ENCODE data around the gene SAPCD1.
"Not testable (repeated sequence)": the region's sequence is repeated elsewhere in the genome, so short reads cannot be mapped to it uniquely, and the experiment has no call there.

DNA sequence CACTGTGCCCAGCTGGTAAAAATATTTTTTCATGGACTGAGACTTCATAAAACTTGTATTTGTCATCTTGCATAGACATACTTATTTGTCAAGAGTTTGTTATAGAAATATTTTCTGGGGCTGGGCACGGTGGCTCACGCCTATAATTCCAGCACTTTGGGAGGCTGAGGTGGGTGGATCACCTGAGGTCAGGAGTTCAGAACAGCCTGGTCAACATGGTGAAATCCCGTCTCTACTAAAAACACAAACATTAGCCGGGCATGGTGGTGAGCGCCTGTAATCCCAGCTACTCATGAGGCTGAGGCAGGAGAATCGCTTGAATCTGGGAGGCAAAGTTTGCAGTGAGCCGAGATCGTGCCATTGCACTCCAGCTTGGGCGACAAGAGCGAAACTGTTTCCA lies 46.1 kb downstream of the SAPCD1 start:
- peak; percentile 67 for TF ChIP-seq SP1 (IDR thresholded peaks at IDR 0.05)
- TF ChIP-seq, protein P1, sequence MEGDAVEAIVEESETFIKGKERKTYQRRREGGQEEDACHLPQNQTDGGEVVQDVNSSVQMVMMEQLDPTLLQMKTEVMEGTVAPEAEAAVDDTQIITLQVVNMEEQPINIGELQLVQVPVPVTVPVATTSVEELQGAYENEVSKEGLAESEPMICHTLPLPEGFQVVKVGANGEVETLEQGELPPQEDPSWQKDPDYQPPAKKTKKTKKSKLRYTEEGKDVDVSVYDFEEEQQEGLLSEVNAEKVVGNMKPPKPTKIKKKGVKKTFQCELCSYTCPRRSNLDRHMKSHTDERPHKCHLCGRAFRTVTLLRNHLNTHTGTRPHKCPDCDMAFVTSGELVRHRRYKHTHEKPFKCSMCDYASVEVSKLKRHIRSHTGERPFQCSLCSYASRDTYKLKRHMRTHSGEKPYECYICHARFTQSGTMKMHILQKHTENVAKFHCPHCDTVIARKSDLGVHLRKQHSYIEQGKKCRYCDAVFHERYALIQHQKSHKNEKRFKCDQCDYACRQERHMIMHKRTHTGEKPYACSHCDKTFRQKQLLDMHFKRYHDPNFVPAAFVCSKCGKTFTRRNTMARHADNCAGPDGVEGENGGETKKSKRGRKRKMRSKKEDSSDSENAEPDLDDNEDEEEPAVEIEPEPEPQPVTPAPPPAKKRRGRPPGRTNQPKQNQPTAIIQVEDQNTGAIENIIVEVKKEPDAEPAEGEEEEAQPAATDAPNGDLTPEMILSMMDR (IDR thresholded peaks at IDR 0.05; ENCODE audit: low read depth, low read length, missing input control), result not testable (repeated sequence)
- TF ChIP-seq TAF1 (conservative IDR thresholded peaks at IDR 0.05); RAD21 (IDR thresholded peaks at IDR 0.05); JUND (IDR thresholded peaks at IDR 0.05): not testable (repeated sequence)
- TF ChIP-seq, protein P2, sequence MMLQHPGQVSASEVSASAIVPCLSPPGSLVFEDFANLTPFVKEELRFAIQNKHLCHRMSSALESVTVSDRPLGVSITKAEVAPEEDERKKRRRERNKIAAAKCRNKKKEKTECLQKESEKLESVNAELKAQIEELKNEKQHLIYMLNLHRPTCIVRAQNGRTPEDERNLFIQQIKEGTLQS (IDR thresholded peaks at IDR 0.05), result not testable (repeated sequence)
- TF ChIP-seq, protein P3, sequence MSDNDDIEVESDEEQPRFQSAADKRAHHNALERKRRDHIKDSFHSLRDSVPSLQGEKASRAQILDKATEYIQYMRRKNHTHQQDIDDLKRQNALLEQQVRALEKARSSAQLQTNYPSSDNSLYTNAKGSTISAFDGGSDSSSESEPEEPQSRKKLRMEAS (IDR thresholded peaks at IDR 0.05), result not testable (repeated sequence)
- TF ChIP-seq, protein P4, sequence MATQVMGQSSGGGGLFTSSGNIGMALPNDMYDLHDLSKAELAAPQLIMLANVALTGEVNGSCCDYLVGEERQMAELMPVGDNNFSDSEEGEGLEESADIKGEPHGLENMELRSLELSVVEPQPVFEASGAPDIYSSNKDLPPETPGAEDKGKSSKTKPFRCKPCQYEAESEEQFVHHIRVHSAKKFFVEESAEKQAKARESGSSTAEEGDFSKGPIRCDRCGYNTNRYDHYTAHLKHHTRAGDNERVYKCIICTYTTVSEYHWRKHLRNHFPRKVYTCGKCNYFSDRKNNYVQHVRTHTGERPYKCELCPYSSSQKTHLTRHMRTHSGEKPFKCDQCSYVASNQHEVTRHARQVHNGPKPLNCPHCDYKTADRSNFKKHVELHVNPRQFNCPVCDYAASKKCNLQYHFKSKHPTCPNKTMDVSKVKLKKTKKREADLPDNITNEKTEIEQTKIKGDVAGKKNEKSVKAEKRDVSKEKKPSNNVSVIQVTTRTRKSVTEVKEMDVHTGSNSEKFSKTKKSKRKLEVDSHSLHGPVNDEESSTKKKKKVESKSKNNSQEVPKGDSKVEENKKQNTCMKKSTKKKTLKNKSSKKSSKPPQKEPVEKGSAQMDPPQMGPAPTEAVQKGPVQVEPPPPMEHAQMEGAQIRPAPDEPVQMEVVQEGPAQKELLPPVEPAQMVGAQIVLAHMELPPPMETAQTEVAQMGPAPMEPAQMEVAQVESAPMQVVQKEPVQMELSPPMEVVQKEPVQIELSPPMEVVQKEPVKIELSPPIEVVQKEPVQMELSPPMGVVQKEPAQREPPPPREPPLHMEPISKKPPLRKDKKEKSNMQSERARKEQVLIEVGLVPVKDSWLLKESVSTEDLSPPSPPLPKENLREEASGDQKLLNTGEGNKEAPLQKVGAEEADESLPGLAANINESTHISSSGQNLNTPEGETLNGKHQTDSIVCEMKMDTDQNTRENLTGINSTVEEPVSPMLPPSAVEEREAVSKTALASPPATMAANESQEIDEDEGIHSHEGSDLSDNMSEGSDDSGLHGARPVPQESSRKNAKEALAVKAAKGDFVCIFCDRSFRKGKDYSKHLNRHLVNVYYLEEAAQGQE (IDR thresholded peaks at IDR 0.05), result not testable (repeated sequence)
- peak; percentile 63 to 81 for TF ChIP-seq RXRA (IDR thresholded peaks at IDR 0.05)
